Right lobe of liver (tissue), 4 donors: ENCODE data around the gene ARHGAP25.

Source experiments
- POLR2A ChIP-seq: fragments of 450-650 bp; IDR thresholded peaks from one replicate; pipeline ENCODE4 v1.6.1; 2017; ENCODE audit warnings: antibody characterized with exemption, mild to moderate bottlenecking
- TF ChIP-seq, protein P1 (sequence below), 4 donors: fragments of 200-600 bp in 3 of 4; fragments of 450-650 bp in 1 of 4; IDR thresholded peaks; one replicate each; pipeline versions ENCODE4 v1.5.1 to v1.8.0; 2016 to 2022; ENCODE audit warnings: antibody characterized with exemption in 4 of 4, mild to moderate bottlenecking in 2 of 4
- donor health status: DM: no; HTN: no; CAD: no.
- donor health status: DM: no; HTN: no; CAD: no.
- donor health status: DM: no; HTN: yes; CAD: no.

DNA sequence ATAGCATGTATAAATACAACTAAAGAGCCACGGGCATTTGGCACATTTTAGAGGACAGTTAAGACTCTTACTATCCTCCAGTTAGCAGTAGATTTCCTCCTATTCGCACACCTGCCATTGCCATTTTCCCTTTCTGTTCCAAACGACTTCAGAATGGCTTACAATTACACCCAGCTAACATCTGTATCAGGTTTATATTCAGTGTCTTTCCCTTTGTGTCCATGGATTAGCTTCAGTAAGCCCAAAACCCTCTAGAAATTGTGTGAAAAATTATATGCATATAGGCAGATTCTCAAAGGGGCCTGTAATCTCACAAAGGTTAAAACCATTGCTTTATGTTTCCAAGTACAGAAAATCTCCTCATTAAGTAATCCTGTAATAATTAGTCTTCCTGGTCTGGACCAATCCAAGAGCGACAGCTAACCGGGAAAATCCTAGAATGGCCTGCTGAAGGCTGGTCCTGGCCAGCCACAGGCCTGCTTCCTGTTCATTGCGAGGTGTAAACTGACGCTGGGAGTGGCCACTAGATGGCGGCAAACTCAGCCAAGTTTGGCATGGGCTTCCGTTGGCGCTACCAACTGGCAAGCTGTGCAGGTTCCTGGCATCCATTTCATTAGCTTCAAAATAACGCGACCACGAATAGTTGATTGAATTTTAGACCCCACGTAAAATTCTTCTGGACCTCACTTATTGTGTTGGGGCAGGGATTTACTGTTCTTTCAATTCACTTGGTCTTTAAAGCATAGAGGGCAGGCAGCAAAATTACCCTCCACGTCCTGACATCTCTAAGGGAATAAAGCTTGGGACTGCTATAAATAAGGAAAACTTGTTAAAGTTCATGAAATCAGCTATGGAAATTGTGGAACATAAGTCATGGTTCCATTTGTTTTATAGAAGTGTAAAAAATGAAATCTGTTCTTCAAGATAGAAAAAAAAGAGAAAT is 17.1 kb downstream of the ARHGAP25 start:
- TF ChIP-seq, protein P1, sequence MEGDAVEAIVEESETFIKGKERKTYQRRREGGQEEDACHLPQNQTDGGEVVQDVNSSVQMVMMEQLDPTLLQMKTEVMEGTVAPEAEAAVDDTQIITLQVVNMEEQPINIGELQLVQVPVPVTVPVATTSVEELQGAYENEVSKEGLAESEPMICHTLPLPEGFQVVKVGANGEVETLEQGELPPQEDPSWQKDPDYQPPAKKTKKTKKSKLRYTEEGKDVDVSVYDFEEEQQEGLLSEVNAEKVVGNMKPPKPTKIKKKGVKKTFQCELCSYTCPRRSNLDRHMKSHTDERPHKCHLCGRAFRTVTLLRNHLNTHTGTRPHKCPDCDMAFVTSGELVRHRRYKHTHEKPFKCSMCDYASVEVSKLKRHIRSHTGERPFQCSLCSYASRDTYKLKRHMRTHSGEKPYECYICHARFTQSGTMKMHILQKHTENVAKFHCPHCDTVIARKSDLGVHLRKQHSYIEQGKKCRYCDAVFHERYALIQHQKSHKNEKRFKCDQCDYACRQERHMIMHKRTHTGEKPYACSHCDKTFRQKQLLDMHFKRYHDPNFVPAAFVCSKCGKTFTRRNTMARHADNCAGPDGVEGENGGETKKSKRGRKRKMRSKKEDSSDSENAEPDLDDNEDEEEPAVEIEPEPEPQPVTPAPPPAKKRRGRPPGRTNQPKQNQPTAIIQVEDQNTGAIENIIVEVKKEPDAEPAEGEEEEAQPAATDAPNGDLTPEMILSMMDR (IDR thresholded peaks at IDR 0.05) = peak; percentile 89 to 98 (median 92)
- TF ChIP-seq POLR2A = no peak
